Measurements from ENCODE around the gene SLC2A4. TPM values are rescaled to one million over a fixed set of nuclear protein-coding genes. Genes with fewer than 3 reads are reported as not detected.

SLC2A4 gene
- total RNA-seq, 1 donor from 2014 or later: 6.1 TPM

DNA sequence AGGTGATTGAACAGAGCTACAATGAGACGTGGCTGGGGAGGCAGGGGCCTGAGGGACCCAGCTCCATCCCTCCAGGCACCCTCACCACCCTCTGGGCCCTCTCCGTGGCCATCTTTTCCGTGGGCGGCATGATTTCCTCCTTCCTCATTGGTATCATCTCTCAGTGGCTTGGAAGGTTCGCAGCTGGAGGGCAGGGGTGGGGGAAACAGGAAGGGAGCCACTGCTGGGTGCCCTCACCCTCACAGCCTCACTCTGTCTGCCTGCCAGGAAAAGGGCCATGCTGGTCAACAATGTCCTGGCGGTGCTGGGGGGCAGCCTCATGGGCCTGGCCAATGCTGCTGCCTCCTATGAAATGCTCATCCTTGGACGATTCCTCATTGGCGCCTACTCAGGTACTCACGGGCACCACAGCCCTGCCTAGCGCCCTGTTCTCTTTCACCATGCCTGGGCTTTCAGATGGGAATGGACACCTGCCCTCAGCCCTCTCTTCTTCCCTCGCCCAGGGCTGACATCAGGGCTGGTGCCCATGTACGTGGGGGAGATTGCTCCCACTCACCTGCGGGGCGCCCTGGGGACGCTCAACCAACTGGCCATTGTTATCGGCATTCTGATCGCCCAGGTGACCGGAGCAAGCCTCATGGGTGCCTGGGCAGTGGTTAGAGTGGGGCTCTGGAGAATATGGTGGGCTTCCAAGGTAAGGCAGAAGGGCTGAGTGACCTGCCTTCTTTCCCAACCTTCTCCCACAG lies 2.1 kb downstream of the SLC2A4 start:
- no peak for DNase-seq (ENCODE audit: low read depth, low spot score)
- no peak for TF ChIP-seq CTCF (conservative IDR thresholded peaks at IDR 0.05)
- H3K27ac Mint-ChIP-seq (ENCODE audit: unreplicated experiment): no peak overlapping the region
- peak overlapping the region; percentile 66 for H3K4me3 Mint-ChIP-seq
- H3K27me3 Mint-ChIP-seq (ENCODE audit: low read depth): peaks cover 28% of the 10 kb centered on the region
- H3K4me1 Mint-ChIP-seq: peaks cover 21% of the 10 kb centered on the region
- H3K36me3 Mint-ChIP-seq (ENCODE audit: low read depth): no peaks in the 10 kb centered on the region
- no peaks in the 10 kb centered on the region for H3K9me3 Mint-ChIP-seq

DNA sequence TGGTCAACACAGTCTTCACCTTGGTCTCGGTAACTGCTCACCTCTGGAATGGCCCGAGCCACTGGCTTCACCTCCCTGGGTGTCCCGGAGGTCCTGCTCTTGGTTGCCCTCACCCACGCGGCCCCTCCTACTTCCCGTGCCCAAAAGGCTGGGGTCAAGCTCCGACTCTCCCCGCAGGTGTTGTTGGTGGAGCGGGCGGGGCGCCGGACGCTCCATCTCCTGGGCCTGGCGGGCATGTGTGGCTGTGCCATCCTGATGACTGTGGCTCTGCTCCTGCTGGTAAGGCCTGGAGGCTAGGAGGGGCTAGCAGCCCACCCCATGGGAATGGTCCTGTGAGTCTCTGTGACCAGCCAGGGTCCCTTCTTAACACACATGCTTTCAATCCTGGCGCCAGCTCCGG lies 3.4 kb downstream of the SLC2A4 start:
- Mint-ChIP-seq H3K27ac (ENCODE audit: unreplicated experiment) (no peak overlapping the region), H3K27me3 (ENCODE audit: low read depth) (peaks cover 20% of the 10 kb centered on the region), H3K4me1 (peaks cover 20% of the 10 kb centered on the region), H3K4me3 (peak overlapping the region; percentile 44), H3K9me3 (no peaks in the 10 kb centered on the region), H3K36me3 (ENCODE audit: low read depth) (no peaks in the 10 kb centered on the region)
- TF ChIP-seq CTCF (conservative IDR thresholded peaks at IDR 0.05): no peak
- no peak for DNase-seq (ENCODE audit: low read depth, low spot score)

- Mint-ChIP-seq H3K27ac (ENCODE audit: unreplicated experiment) (no peak overlapping the region), H3K9me3 (no peaks in the 10 kb centered on the region), H3K4me3 (no peak overlapping the region), H3K27me3 (ENCODE audit: low read depth) (peaks cover 20% of the 10 kb centered on the region), H3K36me3 (ENCODE audit: low read depth) (no peaks in the 10 kb centered on the region), H3K4me1 (peaks cover 13% of the 10 kb centered on the region)
- no peak for TF ChIP-seq CTCF (conservative IDR thresholded peaks at IDR 0.05)
- DNase-seq (ENCODE audit: low read depth, low spot score): no peak
Measured at GRCh38 chr17:7285679-7286078, 4.2 kb downstream of the SLC2A4 start.

- peaks cover 42% of the 10 kb centered on the region for H3K27me3 Mint-ChIP-seq (ENCODE audit: low read depth)
- H3K4me3 Mint-ChIP-seq: no peak overlapping the region
- no peaks in the 10 kb centered on the region for H3K36me3 Mint-ChIP-seq (ENCODE audit: low read depth)
- DNase-seq (ENCODE audit: low read depth, low spot score): no peak
- H3K9me3 Mint-ChIP-seq: no peaks in the 10 kb centered on the region
- H3K4me1 Mint-ChIP-seq: peaks cover 10% of the 10 kb centered on the region
- H3K27ac Mint-ChIP-seq (ENCODE audit: unreplicated experiment): no peak overlapping the region
- TF ChIP-seq CTCF (conservative IDR thresholded peaks at IDR 0.05): no peak
Measured at GRCh38 chr17:7289256-7290032, 7.9 kb downstream of the SLC2A4 start.

DNA sequence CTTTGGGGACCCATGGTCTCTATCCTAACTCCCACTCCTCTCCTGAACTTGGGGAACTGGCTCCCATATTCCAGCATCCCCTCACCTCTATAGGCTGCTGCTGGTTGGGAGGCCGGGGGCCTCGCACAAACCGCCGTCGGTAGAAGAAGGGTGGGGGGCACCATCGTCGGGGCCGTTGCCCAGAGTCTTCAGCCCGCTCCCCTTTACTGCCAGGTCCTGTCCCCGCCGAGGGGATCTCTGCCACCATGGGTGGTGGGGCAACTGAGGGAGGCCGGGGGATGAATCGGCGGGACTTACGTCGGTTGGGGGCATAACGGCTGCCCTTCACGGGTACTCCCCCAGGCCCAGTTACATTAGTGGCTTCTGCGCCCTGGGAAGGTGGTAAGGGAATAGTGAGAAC lies 8.6 kb downstream of the SLC2A4 start:
- Mint-ChIP-seq H3K4me3 (no peak overlapping the region), H3K27ac (ENCODE audit: unreplicated experiment) (no peak overlapping the region), H3K9me3 (no peaks in the 10 kb centered on the region), H3K27me3 (ENCODE audit: low read depth) (peaks cover 47% of the 10 kb centered on the region), H3K4me1 (peaks cover 13% of the 10 kb centered on the region), H3K36me3 (ENCODE audit: low read depth) (no peaks in the 10 kb centered on the region)
- TF ChIP-seq CTCF (conservative IDR thresholded peaks at IDR 0.05): no peak
- DNase-seq (ENCODE audit: low read depth, low spot score): no peak

Data from neural crest cell (in vitro differentiated cells).